DOHH2 (cell line): ENCODE data around the gene C1orf50.

Experiments
- H3F3A ChIP-seq: fragments of 200-600 bp; sonication (generic), shearing (Covaris generic); 2 replicates; pipeline ENCODE4 v1.6.0; 2016; ENCODE audit warnings: antibody characterized with exemption, mild to moderate bottlenecking; ENCODE audit not compliant: control insufficient read depth, insufficient read depth
- H3K27ac ChIP-seq: fragments of 200-600 bp; sonication (generic); 2 replicates; pipeline ENCODE4 v1.5.1; 2014; ENCODE audit warnings: low read depth, mild to moderate bottlenecking, low read length, moderate library complexity
- H3K27me3 ChIP-seq: fragments of 200-600 bp; sonication (generic); 2 replicates; pipeline ENCODE4 v1.6.1; 2014; ENCODE audit warnings: mild to moderate bottlenecking, low read length, mixed read lengths; ENCODE audit not compliant: control insufficient read depth
- H3K36me3 ChIP-seq: fragments of 200-600 bp; sonication (generic); 2 replicates; pipeline ENCODE4 v1.6.1; 2014; ENCODE audit warnings: mild to moderate bottlenecking, low read length, moderate library complexity, mixed read lengths; ENCODE audit not compliant: control insufficient read depth
- H3K4me1 ChIP-seq: fragments of 200-600 bp; sonication (generic); 2 replicates; pipeline ENCODE4 v1.6.1; 2014; ENCODE audit warnings: mild to moderate bottlenecking, low read length, mixed read lengths; ENCODE audit not compliant: control insufficient read depth
- H3K4me2 ChIP-seq: fragments of 200-600 bp; sonication (generic); 2 replicates; pipeline ENCODE4 v1.6.0; 2014; ENCODE audit warnings: mild to moderate bottlenecking, low read length, moderate library complexity
- H3K4me3 ChIP-seq: fragments of 200-600 bp; sonication (generic); 2 replicates; pipeline ENCODE4 v1.5.1; 2014; ENCODE audit warnings: mild to moderate bottlenecking, low read length, mixed read lengths
- H3K79me2 ChIP-seq: fragments of 200-600 bp; sonication (generic); 2 replicates; pipeline ENCODE4 v1.6.1; 2014; ENCODE audit warnings: mild to moderate bottlenecking, low read length, mixed read lengths; ENCODE audit not compliant: control insufficient read depth
- H3K9me2 ChIP-seq: fragments of 200-600 bp; sonication (generic); replicated peaks from 2 replicates; pipeline ENCODE4 v1.6.1; 2014; ENCODE audit warnings: mild to moderate bottlenecking, low read length, mixed read lengths; ENCODE audit not compliant: control insufficient read depth
- H3K9me3 ChIP-seq: fragments of 200-600 bp; sonication (generic); 2 replicates; pipeline ENCODE4 v1.6.1; 2014; ENCODE audit warnings: antibody characterized with exemption, low read length, mixed read lengths; ENCODE audit not compliant: control insufficient read depth, insufficient read depth
- H4K20me1 ChIP-seq: fragments of 200-600 bp; sonication (generic); 2 replicates; pipeline ENCODE4 v1.6.0; 2014; ENCODE audit warnings: low read depth, mild to moderate bottlenecking, antibody characterized with exemption, low read length, moderate library complexity; ENCODE audit not compliant: control insufficient read depth, insufficient read depth
- EZH2phosphoT487 ChIP-seq: fragments of 200-600 bp; sonication (generic); IDR thresholded peaks from 2 replicates; pipeline ENCODE4 v1.6.1; 2017; ENCODE audit warnings: borderline replicate concordance, mild to moderate bottlenecking, antibody characterized with exemption, low read length, moderate library complexity, mixed read lengths
- TF ChIP-seq, protein P1 (sequence below): fragments of 200-600 bp; sonication (generic); IDR thresholded peaks from one replicate; pipeline ENCODE4 v1.5.1; 2014; ENCODE audit warnings: antibody characterized with exemption, mild to moderate bottlenecking, low read depth, low read length; ENCODE audit not compliant: poor library complexity, severe bottlenecking

C1orf50 gene

DNA sequence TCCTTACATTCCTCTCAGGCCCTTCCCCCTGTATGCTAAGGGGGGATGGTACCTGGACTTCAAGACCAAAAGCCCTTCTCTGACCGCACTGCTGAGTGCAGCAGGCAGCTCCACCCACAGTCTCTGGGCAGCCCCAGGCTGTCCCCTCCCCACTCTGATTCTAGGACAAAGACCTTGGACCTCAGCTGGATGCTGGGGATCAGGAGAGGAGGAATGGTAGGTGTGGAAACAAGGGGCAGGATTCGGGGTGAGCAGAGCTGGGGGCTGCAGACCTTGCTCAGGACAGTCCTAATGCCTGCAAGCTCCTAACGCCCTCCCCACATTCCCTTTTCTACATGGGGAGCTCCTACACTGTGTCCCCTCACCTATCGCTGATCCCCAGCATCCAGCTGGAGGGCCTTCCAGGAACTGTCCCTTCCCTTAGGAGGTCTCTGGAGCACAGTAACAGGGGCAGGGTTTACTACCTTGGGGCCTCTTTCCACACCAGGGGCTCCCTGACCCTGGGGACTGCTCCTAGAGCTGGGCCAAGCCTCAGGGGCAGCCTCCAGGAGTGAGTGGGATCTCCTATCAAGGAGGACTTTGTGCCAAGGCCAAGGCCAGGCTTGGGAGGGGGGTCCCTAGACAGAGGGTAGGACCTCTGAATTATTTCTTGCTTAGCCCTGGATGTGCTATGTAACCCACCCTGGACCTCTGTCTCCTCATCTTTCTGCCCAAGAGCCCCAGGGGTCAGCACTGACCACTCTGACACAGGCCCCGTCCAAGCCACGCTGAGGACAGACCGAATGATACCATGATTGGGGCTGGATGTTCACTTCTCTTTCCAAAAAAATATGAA is 32.6 kb upstream of the C1orf50 start:
- Histone ChIP-seq H3K27me3 (no peaks in the 10 kb centered on the region), H3K27ac (no peak overlapping the region), H4K20me1 (no peaks in the 10 kb centered on the region), H3K9me2 (no peaks in the 10 kb centered on the region), H3K79me2 (no peaks in the 10 kb centered on the region), H3K9me3 (no peaks in the 10 kb centered on the region), H3K4me1 (peaks cover 11% of the 10 kb centered on the region), H3K4me3 (no peak overlapping the region), H3K4me2 (no peak overlapping the region), H3K36me3 (no peaks in the 10 kb centered on the region), H3F3A (no peaks in the 10 kb centered on the region)
- TF ChIP-seq, protein P1, sequence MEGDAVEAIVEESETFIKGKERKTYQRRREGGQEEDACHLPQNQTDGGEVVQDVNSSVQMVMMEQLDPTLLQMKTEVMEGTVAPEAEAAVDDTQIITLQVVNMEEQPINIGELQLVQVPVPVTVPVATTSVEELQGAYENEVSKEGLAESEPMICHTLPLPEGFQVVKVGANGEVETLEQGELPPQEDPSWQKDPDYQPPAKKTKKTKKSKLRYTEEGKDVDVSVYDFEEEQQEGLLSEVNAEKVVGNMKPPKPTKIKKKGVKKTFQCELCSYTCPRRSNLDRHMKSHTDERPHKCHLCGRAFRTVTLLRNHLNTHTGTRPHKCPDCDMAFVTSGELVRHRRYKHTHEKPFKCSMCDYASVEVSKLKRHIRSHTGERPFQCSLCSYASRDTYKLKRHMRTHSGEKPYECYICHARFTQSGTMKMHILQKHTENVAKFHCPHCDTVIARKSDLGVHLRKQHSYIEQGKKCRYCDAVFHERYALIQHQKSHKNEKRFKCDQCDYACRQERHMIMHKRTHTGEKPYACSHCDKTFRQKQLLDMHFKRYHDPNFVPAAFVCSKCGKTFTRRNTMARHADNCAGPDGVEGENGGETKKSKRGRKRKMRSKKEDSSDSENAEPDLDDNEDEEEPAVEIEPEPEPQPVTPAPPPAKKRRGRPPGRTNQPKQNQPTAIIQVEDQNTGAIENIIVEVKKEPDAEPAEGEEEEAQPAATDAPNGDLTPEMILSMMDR: no peak
- TF ChIP-seq EZH2phosphoT487: no peak

DNA sequence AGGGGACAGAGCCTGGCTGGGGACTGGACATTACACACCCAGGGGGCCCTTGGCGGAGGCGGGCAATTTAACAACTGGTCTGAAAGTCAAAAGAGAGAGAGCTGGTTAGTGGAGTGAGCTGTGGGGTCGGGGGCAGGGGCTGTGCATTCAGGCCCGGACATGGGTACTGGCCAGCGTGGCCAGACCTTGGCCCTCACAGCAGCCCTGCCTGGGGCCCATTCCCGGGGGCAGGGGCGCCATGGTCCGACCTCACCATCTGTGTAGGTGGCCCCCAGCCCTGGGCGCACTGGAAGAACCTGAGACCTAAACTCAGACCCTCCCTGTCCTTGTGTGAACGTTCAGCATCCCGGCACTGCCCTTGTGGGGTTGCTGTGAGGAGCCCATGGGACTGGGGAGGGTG is 32.0 kb upstream of the C1orf50 start:
- Histone ChIP-seq H3K79me2 (no peaks in the 10 kb centered on the region), H3K9me3 (no peaks in the 10 kb centered on the region), H3K4me3 (no peak overlapping the region), H3K27me3 (no peaks in the 10 kb centered on the region), H3K4me1 (peaks cover 11% of the 10 kb centered on the region), H3K36me3 (no peaks in the 10 kb centered on the region), H4K20me1 (no peaks in the 10 kb centered on the region), H3K9me2 (no peaks in the 10 kb centered on the region), H3F3A (no peaks in the 10 kb centered on the region), H3K4me2 (no peak overlapping the region), H3K27ac (no peak overlapping the region)
- TF ChIP-seq EZH2phosphoT487: no peak
- TF ChIP-seq, protein P1: no peak

DNA sequence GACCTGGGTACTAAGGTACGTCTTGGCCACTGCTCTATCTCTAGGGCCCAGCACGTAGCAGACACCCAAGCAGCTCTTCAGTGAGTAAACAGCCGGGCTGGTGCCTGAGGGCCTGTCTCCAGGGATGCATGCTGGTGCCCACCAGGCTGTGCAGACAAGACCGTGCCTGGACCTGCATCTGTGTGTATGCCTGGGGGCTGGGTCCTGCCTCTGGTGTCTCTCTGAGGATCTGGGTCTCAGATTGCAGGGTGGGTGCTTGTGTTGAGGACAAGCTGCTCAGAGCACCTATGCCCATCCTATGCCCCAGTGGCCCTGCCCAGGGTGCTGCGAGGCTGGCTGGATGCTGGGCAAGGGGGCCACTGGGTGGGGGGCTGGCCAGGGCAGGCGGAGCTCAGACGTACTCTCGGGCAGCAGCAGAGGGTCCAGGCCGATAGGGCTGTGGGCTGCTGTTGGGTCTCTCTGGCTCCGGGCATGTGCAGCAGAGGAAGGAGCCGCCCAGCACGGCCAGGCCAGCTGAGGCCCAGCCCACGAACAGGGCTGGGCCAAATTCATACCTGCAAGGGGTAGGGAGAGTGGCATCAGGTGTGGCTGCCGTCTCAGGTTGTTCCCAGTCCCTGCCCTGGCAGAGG is 31.5 kb upstream of the C1orf50 start:
- Histone ChIP-seq H4K20me1 (no peaks in the 10 kb centered on the region), H3F3A (no peaks in the 10 kb centered on the region), H3K9me3 (no peaks in the 10 kb centered on the region), H3K36me3 (no peaks in the 10 kb centered on the region), H3K9me2 (no peaks in the 10 kb centered on the region), H3K27ac (no peak overlapping the region), H3K4me1 (peaks cover 11% of the 10 kb centered on the region), H3K79me2 (no peaks in the 10 kb centered on the region), H3K27me3 (no peaks in the 10 kb centered on the region), H3K4me3 (no peak overlapping the region), H3K4me2 (no peak overlapping the region)
- TF ChIP-seq, protein P1: no peak
- TF ChIP-seq EZH2phosphoT487: no peak
